B cell (primary cell): ENCODE results near the gene SPAG7. TPM values are rescaled to one million over a fixed set of nuclear protein-coding genes. Genes with fewer than 3 reads are reported as not detected.

Experiments
- ATAC-seq: fragments of 200-7000 bp; cut with Tn5 transposase; one replicate; pipeline ENCODE4 v1.10.0; 2021; ENCODE audit warnings: low read depth, mild to moderate bottlenecking, moderate number of reproducible peaks, moderate library complexity
- CTCF ChIA-PET: fragments of 350-600 bp; sonication (Branson Sonifier 250); formaldehyde crosslinking; loops from one replicate; lab custom pipeline; 2021; ENCODE audit warnings: antibody characterized with exemption, inconsistent platforms; lab: Charles Lee
- POLR2A ChIA-PET: fragments of 350-600 bp; sonication (Branson Sonifier 250); formaldehyde crosslinking; loops from one replicate; lab custom pipeline; 2021; ENCODE audit warnings: antibody characterized with exemption; lab: Charles Lee
- DNase-seq: peaks from one replicate; pipeline ENCODE4 v3.0.0; 2013
- H2AFZ ChIP-seq: 2 replicates; pipeline ENCODE4 v1.6.1; 2012; ENCODE audit warnings: mild to moderate bottlenecking, low read depth, low read length; ENCODE audit not compliant: insufficient read depth, poor library complexity, severe bottlenecking
- H3K27ac ChIP-seq, 2 donors: 1 replicate in 1 of 2; 2 replicates in 1 of 2; pipeline ENCODE4 v1.5.1; 2012 to 2013; ENCODE audit warnings: low read length in 2 of 2, mild to moderate bottlenecking in 2 of 2, moderate library complexity in 1 of 2
- H3K27me3 ChIP-seq, 4 experiments: fragments of 200-600 bp in 1 of 4; sonication (generic) in 1 of 4; replicated peaks in 1 of 4; 1 replicate in 2 of 4; 2 replicates in 2 of 4; pipeline versions ENCODE4 v1.6.1 to v1.7.0; 2013 to 2016; ENCODE audit warnings: low read length in 3 of 4, mild to moderate bottlenecking in 2 of 4, mixed read lengths in 1 of 4, moderate library complexity in 1 of 4; ENCODE audit not compliant: insufficient read depth in 4 of 4, control insufficient read depth in 3 of 4; ENCODE audit errors: control extremely low read depth in 1 of 4
- H3K36me3 ChIP-seq, 2 experiments: replicated peaks in 1 of 2; 1 replicate in 1 of 2; 2 replicates in 1 of 2; pipeline versions ENCODE4 v1.6.1 to v1.7.1; 2013; ENCODE audit warnings: low read length in 1 of 2; ENCODE audit not compliant: insufficient read depth in 2 of 2, control insufficient read depth in 1 of 2; ENCODE audit errors: control extremely low read depth in 1 of 2, extremely low read depth in 1 of 2
- H3K4me1 ChIP-seq, 2 donors: fragments of 200-600 bp in 1 of 2; sonication (generic) in 1 of 2; 1 replicate in 1 of 2; 2 replicates in 1 of 2; pipeline versions ENCODE4 v1.5.1 to v1.6.1; 2013 to 2017; ENCODE audit warnings: low read length in 2 of 2; ENCODE audit not compliant: control insufficient read depth in 2 of 2, insufficient read depth in 2 of 2
- H3K4me2 ChIP-seq: replicated peaks from 2 replicates; pipeline ENCODE3; 2012; ENCODE audit warnings: mild to moderate bottlenecking, low read depth, low read length; ENCODE audit not compliant: poor library complexity, severe bottlenecking
- H3K4me3 ChIP-seq, 5 experiments: fragments of 200-600 bp in 1 of 5; sonication (generic) in 1 of 5; 1 replicate in 3 of 5; 2 replicates in 2 of 5; pipeline versions ENCODE4 v1.5.1 to v1.7.0; 2011 to 2016; ENCODE audit warnings: low read length in 4 of 5, mild to moderate bottlenecking in 4 of 5, low read depth in 2 of 5, control low read depth in 1 of 5, moderate library complexity in 1 of 5; ENCODE audit not compliant: insufficient read depth in 1 of 5; ENCODE audit errors: control extremely low read depth in 1 of 5, extremely low read depth in 1 of 5
- H3K79me2 ChIP-seq: fragments of 200-600 bp; sonication (generic); one replicate; pipeline ENCODE4 v1.6.0; 2016; ENCODE audit warnings: low read length; ENCODE audit not compliant: control insufficient read depth, insufficient read depth
- H3K9ac ChIP-seq: fragments of 200-600 bp; sonication (generic); 2 replicates; pipeline ENCODE4 v1.6.1; 2017; ENCODE audit warnings: mild to moderate bottlenecking, low read length, moderate library complexity
- H3K9me3 ChIP-seq, 3 donors: one replicate each; pipeline versions ENCODE4 v1.6.1 to v1.7.1; 2013; ENCODE audit warnings: low read length in 2 of 3; ENCODE audit not compliant: control insufficient read depth in 2 of 3, insufficient read depth in 1 of 3; ENCODE audit errors: control extremely low read depth in 1 of 3
- H4K20me1 ChIP-seq: 2 replicates; pipeline ENCODE4 v1.6.0; 2012; ENCODE audit warnings: mild to moderate bottlenecking, low read length; ENCODE audit not compliant: insufficient read depth, control insufficient read depth, poor library complexity, severe bottlenecking
- H3K27ac Mint-ChIP-seq: one replicate; pipeline ENCODE4 v1.8.0; 2021; ENCODE audit warnings: mixed read lengths
- H3K27me3 Mint-ChIP-seq: one replicate; pipeline ENCODE4 v1.8.0; 2021; ENCODE audit warnings: mixed read lengths
- H3K4me1 Mint-ChIP-seq: one replicate; pipeline ENCODE4 v1.8.0; 2021; ENCODE audit warnings: mixed read lengths
- H3K4me3 Mint-ChIP-seq: one replicate; pipeline ENCODE4 v1.8.0; 2021; ENCODE audit warnings: mixed read lengths
- H3K9me3 Mint-ChIP-seq: one replicate; pipeline ENCODE4 v1.8.0; 2022; ENCODE audit warnings: mixed read lengths; ENCODE audit not compliant: insufficient read depth
- CTCF ChIP-seq: fragments of 200-600 bp; IDR thresholded peaks from one replicate; pipeline ENCODE4 v1.8.0; 2022; ENCODE audit warnings: antibody characterized with exemption, mild to moderate bottlenecking
- EZH2 ChIP-seq: IDR thresholded peaks from 2 replicates; pipeline ENCODE4 v1.6.1; 2012; ENCODE audit warnings: borderline replicate concordance, low read depth, mild to moderate bottlenecking, moderate library complexity, low read length; ENCODE audit not compliant: insufficient read depth, poor library complexity, severe bottlenecking
- WGBS: methylation state at CpG from one replicate; pipeline ENCODE4 v1.1.5; 2013; ENCODE audit warnings: missing lambda C conversion rate; ENCODE audit not compliant: insufficient coverage; 5-methylcytosine and 5-hydroxymethylcytosine counted together
- intact Hi-C: fragments of 100-400 bp; cut with micrococcal nuclease; formaldehyde crosslinking; loops from one replicate; pipeline ENCODE4 v1.10.0; 2022
- polyA plus RNA-seq: library from polyadenylated mRNA; depleted of rRNA; stranded (reverse); fragments of >200 nt; gene quantifications from 2 replicates; pipeline ENCODE4 v1.2.3, GENCODE V29; 2012
- total RNA-seq, 2 donors: library from RNA; stranded (reverse); fragments of 120-200 nt in 1 of 2; gene quantifications; 1 replicate in 1 of 2; 2 replicates in 1 of 2; pipeline versions ENCODE4 v1.2.3 to v1.2.4, GENCODE V29; 2013 to 2022

Gene SPAG7
- total and polyA plus RNA-seq, 2 donors (not counting 1 experiment from before 2014, with no cell fraction given), result 43.4 to 52.5 TPM

GRCh38 chr17:4986403-4986802 is 18.8 kb upstream of the SPAG7 start:
- WGBS, result 81% methylated on average over 4 of the region's 5 CpGs
- Histone ChIP-seq H3K27me3 (no peaks in the 10 kb centered on the region), H3K27ac (peak overlapping the region; percentile 84 to 90), H3K4me3 (peak overlapping the region in 4 of 5 experiments; percentile 70 to 96 (median 82)), H2AFZ (peak overlapping the region; percentile 96), H3K9ac (peak overlapping the region; percentile 88), H3K79me2 (peaks cover 6% of the 10 kb centered on the region), H4K20me1 (no peaks in the 10 kb centered on the region), H3K36me3 (peaks cover 0 to 15% of the 10 kb centered on the region in 2 experiments), H3K4me2 (peak overlapping the region; percentile 95), H3K9me3 (no peaks in the 10 kb centered on the region), H3K4me1 (peaks cover 21 to 28% of the 10 kb centered on the region in 2 donors)
- ATAC-seq (no peak), DNase-seq (no peak)
- Mint-ChIP-seq H3K4me3 (peak overlapping the region; percentile 91), H3K27ac (peak overlapping the region; percentile 90), H3K4me1 (peaks cover 40% of the 10 kb centered on the region), H3K9me3 (no peaks in the 10 kb centered on the region), H3K27me3 (no peaks in the 10 kb centered on the region)
- intact Hi-C loops, result loop anchor here (5.0 kb wide), 1 partner anchor 126 kb away; the partner anchor contains the start of gene ZNF232
- POLR2A ChIA-PET, result interaction anchor here (1.0 to 3.1 kb wide), 5 partner anchors 11 to 77 kb away, joined by 6 to 11 read pairs (median 8); partner anchors contain the start of genes INCA1, KIF1C, RNF167 and SLC25A11
- CTCF ChIA-PET, result interaction anchor here (0.7 to 5.9 kb wide), 12 partner anchors 8 to 84 kb away, joined by 3 to 35 read pairs (median 4); partner anchors contain the start of genes CHRNE, INCA1, KIF1C and RNF167
- TF ChIP-seq CTCF, result no peak
- no peak for TF ChIP-seq EZH2

GRCh38 chr17:4982305-4982704 is 14.7 kb upstream of the SPAG7 start:
- H3K9me3 ChIP-seq, result no peaks in the 10 kb centered on the region
- DNase-seq (no peak), ATAC-seq (no peak)
- no peak overlapping the region for H3K4me3 Mint-ChIP-seq
- no peaks in the 10 kb centered on the region for H3K27me3 Mint-ChIP-seq
- peak overlapping the region; percentile 56 for H3K27ac Mint-ChIP-seq
- H3K9me3 Mint-ChIP-seq, result no peaks in the 10 kb centered on the region
- POLR2A ChIA-PET, result interaction anchor here (0.5 kb wide), 1 partner anchor 1102 kb away, joined by 7 read pairs; no protein-coding TSS in a partner anchor
- intact Hi-C loops, result loop anchor here (5.0 kb wide), 1 partner anchor 35 kb away; no protein-coding TSS in a partner anchor
- TF ChIP-seq CTCF (no peak), EZH2 (no peak)
- no peaks in the 10 kb centered on the region for H3K27me3 ChIP-seq
- no peak overlapping the region for H3K4me2 ChIP-seq
- peaks cover 0 to 34% of the 10 kb centered on the region in 2 experiments for H3K36me3 ChIP-seq
- no peaks in the 10 kb centered on the region for H4K20me1 ChIP-seq
- no peak overlapping the region for H3K27ac ChIP-seq
- no peak overlapping the region for H2AFZ ChIP-seq
- WGBS, result 94% methylated on average over 4 of the region's 5 CpGs
- H3K4me1 Mint-ChIP-seq, result peaks cover 52% of the 10 kb centered on the region
- peaks cover 28 to 48% of the 10 kb centered on the region in 2 donors for H3K4me1 ChIP-seq
- CTCF ChIA-PET, result interaction anchor here (1.1 to 1.6 kb wide), 2 partner anchors 13 to 37 kb away, joined by 4 to 5 read pairs; no protein-coding TSS in a partner anchor
- H3K79me2 ChIP-seq, result peaks cover 7% of the 10 kb centered on the region
- H3K9ac ChIP-seq, result no peak overlapping the region
- no peak overlapping the region for H3K4me3 ChIP-seq
